Cardiac fibroblast (primary cell): ENCODE results near the gene LOXHD1.

Experiments
- DNase-seq, 2 donors: peaks; one replicate each; pipeline versions ENCODE4 v3.0.0 to v3.0.0-alpha.2; 2010; ENCODE audit warnings: low read depth in 2 of 2
- H3K4me3 ChIP-seq, 2 donors: replicated peaks in 1 of 2; 1 replicate in 1 of 2; 2 replicates in 1 of 2; pipeline ENCODE4 v1.5.1; 2011; ENCODE audit warnings: low read depth in 2 of 2, low read length in 2 of 2, mild to moderate bottlenecking in 2 of 2, moderate library complexity in 1 of 2
- TF ChIP-seq, protein P1 (sequence below): IDR thresholded peaks from one replicate; pipeline ENCODE4 v1.5.1; 2011; ENCODE audit warnings: low read depth, mild to moderate bottlenecking, low read length, inconsistent platforms

The LOXHD1 gene

DNA sequence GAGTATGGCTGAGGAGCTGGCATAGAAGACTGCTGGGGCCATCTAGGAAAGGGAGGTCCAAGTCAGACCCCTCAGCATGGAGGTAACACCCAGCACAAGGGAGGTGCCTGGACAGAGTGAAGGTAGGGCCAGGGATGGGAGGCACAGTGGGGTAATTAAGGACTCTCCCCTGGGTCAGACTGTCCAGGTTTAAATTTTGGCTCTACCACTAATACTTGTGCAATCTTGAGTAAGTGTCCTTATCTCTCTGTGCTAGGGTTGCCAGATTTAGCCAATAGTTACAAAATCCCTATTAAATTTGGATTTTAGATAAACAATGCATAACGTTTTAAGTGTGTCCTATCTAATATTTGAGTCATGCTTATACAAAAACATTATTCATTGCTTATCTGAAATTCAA is 109.5 kb downstream of the LOXHD1 start:
- H3K4me3 ChIP-seq: no peak overlapping the region
- DNase-seq: no peak

DNA sequence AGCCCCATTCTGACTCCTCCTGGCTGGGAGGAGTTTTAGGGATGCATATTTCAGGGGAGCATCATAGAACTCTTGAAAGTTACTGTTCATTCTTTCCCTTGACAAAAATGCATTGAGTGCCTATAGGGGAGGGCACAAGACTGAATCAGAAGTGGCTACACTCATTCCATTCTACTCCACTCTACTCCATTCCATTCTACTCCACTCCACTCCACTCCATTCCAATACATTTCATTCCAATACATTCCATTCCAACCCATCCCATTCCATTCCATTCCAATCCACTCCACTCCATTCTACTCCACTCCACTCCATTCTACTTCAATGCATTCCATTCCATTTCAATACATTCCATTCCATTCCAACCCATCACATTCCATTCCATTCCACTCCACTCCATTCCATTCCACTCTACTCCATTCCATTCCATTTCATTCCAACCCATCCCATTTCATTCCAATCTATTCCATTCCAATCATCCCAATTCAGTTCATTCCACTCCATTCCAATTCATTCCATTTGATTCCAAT is 110.8 kb downstream of the LOXHD1 start:
- DNase-seq: no peak
- TF ChIP-seq, protein P1, sequence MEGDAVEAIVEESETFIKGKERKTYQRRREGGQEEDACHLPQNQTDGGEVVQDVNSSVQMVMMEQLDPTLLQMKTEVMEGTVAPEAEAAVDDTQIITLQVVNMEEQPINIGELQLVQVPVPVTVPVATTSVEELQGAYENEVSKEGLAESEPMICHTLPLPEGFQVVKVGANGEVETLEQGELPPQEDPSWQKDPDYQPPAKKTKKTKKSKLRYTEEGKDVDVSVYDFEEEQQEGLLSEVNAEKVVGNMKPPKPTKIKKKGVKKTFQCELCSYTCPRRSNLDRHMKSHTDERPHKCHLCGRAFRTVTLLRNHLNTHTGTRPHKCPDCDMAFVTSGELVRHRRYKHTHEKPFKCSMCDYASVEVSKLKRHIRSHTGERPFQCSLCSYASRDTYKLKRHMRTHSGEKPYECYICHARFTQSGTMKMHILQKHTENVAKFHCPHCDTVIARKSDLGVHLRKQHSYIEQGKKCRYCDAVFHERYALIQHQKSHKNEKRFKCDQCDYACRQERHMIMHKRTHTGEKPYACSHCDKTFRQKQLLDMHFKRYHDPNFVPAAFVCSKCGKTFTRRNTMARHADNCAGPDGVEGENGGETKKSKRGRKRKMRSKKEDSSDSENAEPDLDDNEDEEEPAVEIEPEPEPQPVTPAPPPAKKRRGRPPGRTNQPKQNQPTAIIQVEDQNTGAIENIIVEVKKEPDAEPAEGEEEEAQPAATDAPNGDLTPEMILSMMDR: no peak
- H3K4me3 ChIP-seq: no peak overlapping the region

More for the DNA sequence above, 109.5 kb downstream of the LOXHD1 start:
- TF ChIP-seq, protein P1: no peak

DNA sequence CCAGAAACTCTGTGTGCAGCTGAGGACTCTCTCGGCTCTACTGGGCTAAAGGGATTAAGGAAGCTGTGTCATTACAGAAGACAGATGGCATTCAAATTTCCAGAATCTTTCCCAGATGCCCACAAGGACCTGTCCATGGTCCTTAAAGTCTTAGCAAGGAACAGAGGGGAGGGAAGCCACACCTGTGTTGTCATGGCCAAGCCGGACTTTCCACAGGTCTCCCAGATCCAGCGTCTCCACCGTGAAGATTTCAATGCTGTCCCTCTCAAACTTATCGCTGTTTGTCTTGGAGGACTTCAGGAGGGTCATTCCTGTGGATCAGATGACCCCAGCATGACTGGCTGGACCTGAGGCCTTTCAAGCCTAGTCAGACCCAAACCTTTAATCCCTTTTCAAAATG is 114.5 kb downstream of the LOXHD1 start:
- H3K4me3 ChIP-seq: no peak overlapping the region
- DNase-seq: peak in 1 of 2 donors; percentile 1
- TF ChIP-seq, protein P1: no peak

DNA sequence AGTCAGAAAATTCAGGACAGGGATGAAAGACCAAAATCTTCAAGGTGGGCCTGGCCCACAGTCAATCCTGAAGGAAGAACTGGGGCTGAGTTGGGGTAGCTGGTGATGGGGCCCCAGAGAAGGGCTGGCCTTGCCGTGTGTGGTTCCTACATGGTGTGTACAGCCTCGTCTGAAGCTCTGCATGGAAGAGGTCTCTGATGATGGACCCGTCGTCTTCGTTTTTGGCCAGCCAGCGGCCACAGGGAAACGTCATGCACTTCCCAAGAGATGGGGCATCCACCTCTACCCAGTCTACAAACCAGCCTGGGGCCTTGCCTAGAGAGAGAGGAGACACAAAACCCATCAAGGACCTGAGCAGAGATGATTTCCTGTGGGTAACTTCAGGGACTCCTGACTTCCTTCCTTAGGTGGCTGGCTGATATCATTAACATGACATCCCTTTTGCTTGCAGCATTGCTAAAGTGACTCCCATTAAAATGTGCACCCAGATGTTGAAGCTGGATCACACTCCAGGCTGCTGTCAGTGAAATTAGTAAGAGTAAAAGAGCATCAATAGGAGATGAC is 115.3 kb downstream of the LOXHD1 start:
- no peak overlapping the region for H3K4me3 ChIP-seq
- no peak for DNase-seq
- TF ChIP-seq, protein P1: no peak

GRCh38 chr18:46538376-46538775 is 118.6 kb downstream of the LOXHD1 start:
- TF ChIP-seq, protein P1: no peak
- no peak overlapping the region for H3K4me3 ChIP-seq
- no peak for DNase-seq

DNA sequence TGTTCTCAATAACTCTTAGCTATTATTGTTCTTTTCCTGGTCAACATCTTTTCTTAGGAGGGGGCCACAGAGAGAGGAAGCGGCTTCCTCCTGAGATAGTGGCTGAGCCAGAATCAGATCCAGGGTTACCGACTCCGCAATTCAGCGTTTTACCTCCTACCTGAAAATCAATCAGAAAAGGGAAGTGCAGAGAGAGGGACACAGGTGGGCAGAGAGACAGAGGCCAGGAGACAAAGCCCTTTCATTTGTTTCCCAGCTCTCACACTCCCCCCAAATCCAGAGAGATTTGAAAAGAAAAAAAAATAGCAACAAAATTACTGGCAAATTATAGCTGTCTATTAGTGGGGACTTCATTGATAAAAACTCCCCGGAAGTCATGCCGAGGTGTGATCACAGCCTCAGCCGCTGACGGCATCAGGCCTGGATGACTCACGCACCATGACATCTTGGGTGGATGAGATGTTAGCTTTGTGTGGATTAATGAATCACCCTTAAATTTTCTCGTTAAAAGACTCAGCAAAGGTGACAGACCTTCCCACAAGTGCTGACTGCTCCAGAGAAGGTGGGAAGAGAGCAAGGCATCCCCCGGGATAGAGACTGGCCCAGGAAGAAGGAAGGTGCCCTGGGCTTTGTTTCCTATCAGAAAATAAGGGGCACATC is 120.7 kb downstream of the LOXHD1 start:
- DNase-seq: no peak
- TF ChIP-seq, protein P1: no peak
- no peak overlapping the region for H3K4me3 ChIP-seq

GRCh38 chr18:46531482-46531881 is 125.5 kb downstream of the LOXHD1 start:
- DNase-seq: no peak
- TF ChIP-seq, protein P1: no peak
- no peak overlapping the region for H3K4me3 ChIP-seq
